ENCODE data around the gene CRPPA.
"Not testable (repeated sequence)": the region's sequence is repeated elsewhere in the genome, so short reads cannot be mapped to it uniquely, and the experiment has no call there.

CRPPA gene

GRCh38 chr7:16396766-16397500, 24.4 kb downstream of the CRPPA start:
- DNase-seq, result no peak

- no peak for DNase-seq
These were observed 26.2 kb downstream of the CRPPA start for GRCh38 chr7:16395121-16395520.

- no peak for DNase-seq
These were observed 27.4 kb downstream of the CRPPA start for GRCh38 chr7:16393862-16394422.

GRCh38 chr7:16392990-16393523, 28.3 kb downstream of the CRPPA start:
- DNase-seq, result no peak

- DNase-seq, result not testable (repeated sequence)
These were observed 37.6 kb downstream of the CRPPA start for GRCh38 chr7:16383786-16384185.

GRCh38 chr7:16383103-16383502, 38.2 kb downstream of the CRPPA start:
- DNase-seq, result not testable (repeated sequence)

Data from activated naive CD4-positive, alpha-beta T cell treated with anti-CD3 and anti-CD28 coated beads, Interleukin-2, amount 50 U/mL, for 16 hours (primary cell).